Cardiac septum (tissue), 1 donor: ENCODE measurements around the gene PDCD1LG2. TPM values are rescaled to one million over a fixed set of nuclear protein-coding genes. Genes with fewer than 3 reads are reported as not detected.
"Not testable (repeated sequence)": the region's sequence is repeated elsewhere in the genome, so short reads cannot be mapped to it uniquely, and the experiment has no call there.

Experiments
- DNase-seq: peaks from one replicate; pipeline ENCODE4 v3.0.0-alpha.2; 2020; ENCODE audit warnings: low spot score
- intact Hi-C: fragments of 100-400 bp; cut with DNase I; formaldehyde crosslinking; loops from one replicate; pipeline ENCODE4 v1.14.0; 2022
- total RNA-seq: library from RNA; stranded (reverse); fragmentation: NEBNext Ultra II Directional; extraction: Animal tissue kit (Norgen Biotek cat#: 25700); gene quantifications from one replicate; pipeline ENCODE4 v1.2.1, GENCODE V29; 2021
- donor health status: DM: no; HTN: no; CAD: no.

The PDCD1LG2 gene
- total RNA-seq, 1 donor from 2014 or later = 0.48 TPM

GRCh38 chr9:5492965-5493678 is 17.2 kb upstream of the PDCD1LG2 start:
- no peak for DNase-seq
- intact Hi-C loops = no loop called here

- intact Hi-C loops = no loop called here
- DNase-seq = no peak
These were observed 16.4 kb upstream of the PDCD1LG2 start for GRCh38 chr9:5493679-5494511.

- intact Hi-C loops = not testable (repeated sequence)
These were observed 15.6 kb upstream of the PDCD1LG2 start for GRCh38 chr9:5494765-5495164.

GRCh38 chr9:5499157-5499556 is 11.2 kb upstream of the PDCD1LG2 start:
- DNase-seq = no peak
- intact Hi-C loops = no loop called here

More at GRCh38 chr9:5494765-5495164, 15.6 kb upstream of the PDCD1LG2 start:
- not testable (repeated sequence) for DNase-seq

GRCh38 chr9:5499889-5500398 is 10.4 kb upstream of the PDCD1LG2 start:
- no peak for DNase-seq
- intact Hi-C loops = loop anchor here (5.0 kb wide), 1 partner anchor 48 kb away; the partner anchor contains the start of gene CD274

- intact Hi-C loops = loop anchor here (5.0 kb wide), 1 partner anchor 48 kb away; the partner anchor contains the start of gene CD274
These were observed 9.7 kb upstream of the PDCD1LG2 start for GRCh38 chr9:5500441-5501235.

GRCh38 chr9:5502553-5502952 is 7.8 kb upstream of the PDCD1LG2 start:
- intact Hi-C loops = loop anchor here (5.0 kb wide), 1 partner anchor 50 kb away; the partner anchor contains the start of gene CD274
- no peak for DNase-seq

More at GRCh38 chr9:5500441-5501235, 9.7 kb upstream of the PDCD1LG2 start:
- DNase-seq = peak; percentile 81

- intact Hi-C loops = no loop called here
These were observed 758 bp upstream of the PDCD1LG2 start for GRCh38 chr9:5509573-5509972.

GRCh38 chr9:5510989-5511388 is 658 bp downstream of the PDCD1LG2 start:
- DNase-seq = no peak
- intact Hi-C loops = no loop called here

More at GRCh38 chr9:5509573-5509972, 758 bp upstream of the PDCD1LG2 start:
- DNase-seq = no peak

GRCh38 chr9:5511476-5511875 is 1.1 kb downstream of the PDCD1LG2 start:
- DNase-seq = no peak
- intact Hi-C loops = no loop called here

- intact Hi-C loops = no loop called here
- DNase-seq = no peak
These were observed 1.7 kb downstream of the PDCD1LG2 start for GRCh38 chr9:5511935-5512580.

GRCh38 chr9:5512658-5513452 is 2.5 kb downstream of the PDCD1LG2 start:
- intact Hi-C loops = no loop called here
- DNase-seq = no peak

- DNase-seq = no peak
- intact Hi-C loops = no loop called here
These were observed 3.8 kb downstream of the PDCD1LG2 start for GRCh38 chr9:5513966-5514616.

- no peak for DNase-seq
- intact Hi-C loops = no loop called here
These were observed 4.4 kb downstream of the PDCD1LG2 start for GRCh38 chr9:5514617-5515260.

- intact Hi-C loops = no loop called here
- no peak for DNase-seq
These were observed 4.9 kb downstream of the PDCD1LG2 start for GRCh38 chr9:5515261-5515650.

- DNase-seq = no peak
- intact Hi-C loops = no loop called here
These were observed 6.3 kb downstream of the PDCD1LG2 start for GRCh38 chr9:5516453-5517220.
